HCT116 (cell line): ENCODE results near the gene OLIG3. TPM values are rescaled to one million over a fixed set of nuclear protein-coding genes. Genes with fewer than 3 reads are reported as not detected.

Experiments used
- ATAC-seq: fragments of 200-7000 bp; cut with Tn5 transposase; 2 replicates; pipeline ENCODE4 v1.9.1; 2020; ENCODE audit warnings: mild to moderate bottlenecking, moderate library complexity
- BruUV-seq: library from RNA; stranded (reverse); fragments of 400-500 nt; replicated peaks from 2 replicates; lab custom pipeline; 2021; lab: Mats Ljungman, UMichigan
- CTCF ChIA-PET: fragments of 300-600 bp; sonication (Branson Sonifier 250); formaldehyde crosslinking; loops from one replicate; lab custom pipeline; 2021; ENCODE audit warnings: antibody characterized with exemption; lab: Charles Lee
- POLR2A ChIA-PET: fragments of 300-600, 350-600 bp; sonication (Branson Sonifier 250); formaldehyde crosslinking; loops from one replicate; lab custom pipeline; 2021; ENCODE audit warnings: antibody characterized with exemption; lab: Charles Lee
- RAD21 ChIA-PET, 2 experiments: fragments of 300-600 bp; sonication (Branson Sonifier 250); formaldehyde crosslinking; loops; one replicate each; lab custom pipeline; 2023; ENCODE audit warnings: low total read pairs in 2 of 2; ENCODE audit not compliant: uncharacterized antibody in 2 of 2, unreplicated experiment in 2 of 2, low non-redundant PET in 1 of 2; lab: Charles Lee
- DNase-seq: peaks from one replicate; pipeline ENCODE4 v3.0.0-alpha.2; 2010; ENCODE audit warnings: low read depth, low spot score
- H2AFZ ChIP-seq: fragments of 200-600 bp; shearing (Covaris generic), sonication (generic); 2 replicates; pipeline ENCODE4 v1.6.1; 2017; ENCODE audit warnings: low read depth, mixed run types, mixed read lengths, antibody characterized with exemption, low read length; ENCODE audit not compliant: poor library complexity, severe bottlenecking
- H3K27ac ChIP-seq: 2 replicates; pipeline ENCODE4 v1.5.1; 2012; ENCODE audit warnings: low read depth, low read length
- H3K27me3 ChIP-seq: fragments of 200-600 bp; sonication (generic); 2 replicates; pipeline ENCODE4 v1.6.1; 2016; ENCODE audit warnings: mixed run types, low read length, mixed read lengths; ENCODE audit not compliant: insufficient read depth
- H3K36me3 ChIP-seq, 2 experiments: fragments of 200-500 bp in 1 of 2; fragments of 200-600 bp in 1 of 2; sonication (Bioruptor generic) in 1 of 2; sonication (generic) in 1 of 2; 2 replicates each; pipeline versions ENCODE4 v1.5.1 to v1.6.1; 2014 to 2016; ENCODE audit warnings: low read length in 2 of 2, inconsistent platforms in 1 of 2, mixed read lengths in 1 of 2, mixed run types in 1 of 2; ENCODE audit not compliant: insufficient read depth in 2 of 2, control insufficient read depth in 1 of 2
- H3K4me1 ChIP-seq, 2 experiments: fragments of 200-600 bp in 1 of 2; sonication (generic) in 1 of 2; 2 replicates each; pipeline versions ENCODE4 v1.5.1 to v1.6.1; 2012 to 2017; ENCODE audit warnings: low read length in 2 of 2, inconsistent platforms in 1 of 2, mild to moderate bottlenecking in 1 of 2, mixed read lengths in 1 of 2, mixed run types in 1 of 2, moderate library complexity in 1 of 2; ENCODE audit not compliant: insufficient read depth in 2 of 2, control insufficient read depth in 1 of 2
- H3K4me2 ChIP-seq: fragments of 200-600 bp; sonication (generic); 2 replicates; pipeline ENCODE4 v1.6.1; 2017; ENCODE audit warnings: mixed run types, low read length, mixed read lengths
- H3K4me3 ChIP-seq, 2 experiments: fragments of 200-600 bp in 1 of 2; sonication (generic) in 1 of 2; replicated peaks in 1 of 2; 2 replicates each; pipeline ENCODE4 v1.5.1; 2011 to 2016; ENCODE audit warnings: low read length in 2 of 2, control low read depth in 1 of 2, low read depth in 1 of 2, mild to moderate bottlenecking in 1 of 2, mixed read lengths in 1 of 2, mixed run types in 1 of 2
- H3K79me2 ChIP-seq: fragments of 200-600 bp; sonication (generic); 2 replicates; pipeline ENCODE4 v1.6.1; 2017; ENCODE audit warnings: mild to moderate bottlenecking, mixed run types, low read length, moderate library complexity, mixed read lengths; ENCODE audit not compliant: insufficient read depth
- H3K9ac ChIP-seq: fragments of 200-600 bp; sonication (generic); 2 replicates; pipeline ENCODE4 v1.6.1; 2016; ENCODE audit warnings: low read length, mixed read lengths
- H3K9me2 ChIP-seq: fragments of 200-600 bp; sonication (generic), shearing (Covaris generic); 2 replicates; pipeline ENCODE4 v1.6.1; 2017; ENCODE audit warnings: mixed run types, mild to moderate bottlenecking, moderate library complexity; ENCODE audit not compliant: insufficient read depth
- H3K9me3 ChIP-seq, 2 experiments: fragments of 200-500 bp in 1 of 2; fragments of 200-600 bp in 1 of 2; sonication (Bioruptor generic) in 1 of 2; sonication (generic) in 1 of 2; 2 replicates each; pipeline ENCODE4 v1.6.1; 2014 to 2017; ENCODE audit warnings: low read length in 2 of 2, mixed read lengths in 2 of 2, inconsistent platforms in 1 of 2, low read depth in 1 of 2, mild to moderate bottlenecking in 1 of 2, mixed run types in 1 of 2, moderate library complexity in 1 of 2; ENCODE audit not compliant: control insufficient read depth in 1 of 2, insufficient read depth in 1 of 2
- H4K20me1 ChIP-seq: fragments of 200-600 bp; sonication (generic), shearing (Covaris generic); 2 replicates; pipeline ENCODE4 v1.6.1; 2017; ENCODE audit warnings: mixed run types, mild to moderate bottlenecking, moderate library complexity; ENCODE audit not compliant: insufficient read depth
- ELF1 ChIP-seq: IDR thresholded peaks from 2 replicates; pipeline ENCODE4 v1.6.1; 2012; ENCODE audit warnings: low read depth, borderline replicate concordance
- JUND ChIP-seq: IDR thresholded peaks from 2 replicates; pipeline ENCODE4 v1.6.1; 2012
- POLR2A ChIP-seq: IDR thresholded peaks from 2 replicates; pipeline ENCODE4 v1.7.0; 2011; ENCODE audit warnings: borderline replicate concordance; ENCODE audit not compliant: insufficient read depth, insufficient read length; ENCODE audit errors: extremely low read depth
- SRF ChIP-seq: IDR thresholded peaks from 2 replicates; pipeline ENCODE4 v1.6.1; 2012; ENCODE audit warnings: low read depth
- TCF7L2 ChIP-seq: IDR thresholded peaks from 2 replicates; pipeline ENCODE4 v1.7.0; 2011; ENCODE audit warnings: borderline replicate concordance, inconsistent platforms; ENCODE audit not compliant: insufficient read depth, insufficient read length; ENCODE audit errors: extremely low read depth
- YY1 ChIP-seq: IDR thresholded peaks from 2 replicates; pipeline ENCODE4 v1.6.1; 2011; ENCODE audit warnings: low read length, low read depth, moderate library complexity, mild to moderate bottlenecking; ENCODE audit not compliant: insufficient replicate concordance; ENCODE audit errors: extremely low read depth
- ZNF274 ChIP-seq: fragments of 200-500 bp; sonication (Bioruptor generic); IDR thresholded peaks from 2 replicates; pipeline ENCODE4 v1.6.1; 2014; ENCODE audit warnings: mild to moderate bottlenecking, low read depth, low read length, inconsistent platforms
- intact Hi-C: fragments of 100-400 bp; cut with micrococcal nuclease; formaldehyde crosslinking; loops from 2 replicates; pipeline ENCODE4 v1.10.0; 2022
- total RNA-seq: library from RNA; stranded (reverse); gene quantifications from one replicate; pipeline ENCODE4 v1.2.1, GENCODE V29; 2021; ENCODE audit not compliant: unreplicated experiment
- TF ChIP-seq, protein P1 (sequence below), 3 experiments: fragments of 200-600 bp in 1 of 3; sonication (generic) in 1 of 3; IDR thresholded peaks in 2 of 3; conservative IDR thresholded peaks in 1 of 3; 2 replicates each; pipeline ENCODE4 v1.5.1; 2012 to 2017; ENCODE audit warnings: low read depth in 2 of 3, low read length in 2 of 3, antibody characterized with exemption in 1 of 3, borderline replicate concordance in 1 of 3, control low read depth in 1 of 3, mild to moderate bottlenecking in 1 of 3, mixed read lengths in 1 of 3, mixed run types in 1 of 3, moderate library complexity in 1 of 3; ENCODE audit not compliant: insufficient read depth in 1 of 3
- TF ChIP-seq, protein P2 (sequence below): IDR thresholded peaks from 2 replicates; pipeline ENCODE4 v1.6.1; 2011; ENCODE audit warnings: mild to moderate bottlenecking, low read length, moderate library complexity; ENCODE audit not compliant: insufficient replicate concordance; ENCODE audit errors: extremely low read depth

OLIG3 gene
- total RNA-seq, 1 experiment from 2014 or later: not detected

DNA sequence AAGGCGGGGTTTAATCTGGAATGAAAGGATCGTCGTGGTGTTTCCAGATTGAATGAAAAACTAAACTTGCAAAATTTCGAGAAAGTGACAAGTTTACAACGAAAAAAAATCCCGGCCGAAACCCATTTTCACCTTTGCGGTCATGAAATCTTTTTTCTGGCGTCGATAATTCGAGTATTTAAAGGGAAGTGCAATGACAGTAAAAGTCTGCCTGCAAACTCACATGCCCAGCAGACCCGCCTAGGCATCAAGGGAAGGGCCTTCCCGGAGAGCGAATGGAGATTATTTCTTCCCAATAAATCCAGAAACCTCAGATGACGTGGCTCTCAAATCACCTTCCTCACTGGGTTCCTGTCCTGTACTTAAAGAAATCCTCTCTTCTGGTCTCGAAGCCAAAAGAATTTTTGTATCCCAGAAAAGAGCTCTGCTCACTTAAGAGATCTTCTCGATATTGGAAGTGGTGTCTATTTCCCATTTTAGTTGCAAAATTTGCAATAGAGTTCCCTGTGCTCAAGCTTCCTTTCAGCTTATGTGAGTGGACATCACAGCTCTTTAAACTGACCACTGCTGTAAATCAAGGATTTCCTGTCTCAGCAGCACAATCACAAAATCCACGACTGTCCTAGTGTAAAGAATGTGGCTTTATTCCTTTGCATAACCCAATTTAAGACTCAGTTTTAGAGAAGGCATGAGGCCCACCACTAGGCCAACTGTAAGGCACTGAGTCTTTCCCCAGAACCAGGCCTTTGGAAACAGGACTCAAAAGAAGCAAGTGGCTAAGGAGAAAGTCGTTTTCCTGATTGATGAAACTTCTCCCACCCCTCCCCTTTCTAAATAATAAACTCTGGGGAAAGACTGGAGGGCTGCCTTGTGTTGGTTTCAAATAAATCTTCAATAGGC is 3.9 kb downstream of the OLIG3 start:
- no peak overlapping the region for H2AFZ ChIP-seq
- TF ChIP-seq ZNF274 (no peak), ELF1 (no peak), TCF7L2 (no peak)
- H4K20me1 ChIP-seq: no peaks in the 10 kb centered on the region
- ChIA-PET RAD21 (no interaction called here), CTCF (no interaction called here), POLR2A (no interaction called here)
- no peaks in the 10 kb centered on the region for H3K9me3 ChIP-seq
- no peaks in the 10 kb centered on the region for H3K79me2 ChIP-seq
- no TSS peak for BruUV-seq
- DNase-seq: no peak
- intact Hi-C loops: no loop called here
- H3K27me3 ChIP-seq: peaks cover 10% of the 10 kb centered on the region; the same call in 1 of the 2 replicates
- H3K4me2 ChIP-seq: no peak overlapping the region
- H3K9ac ChIP-seq: no peak overlapping the region
- H3K9me2 ChIP-seq: no peaks in the 10 kb centered on the region
- no peak overlapping the region for H3K4me3 ChIP-seq
- no peaks in the 10 kb centered on the region for H3K4me1 ChIP-seq
- no peak for ATAC-seq
- H3K27ac ChIP-seq: no peak overlapping the region
- H3K36me3 ChIP-seq: no peaks in the 10 kb centered on the region

DNA sequence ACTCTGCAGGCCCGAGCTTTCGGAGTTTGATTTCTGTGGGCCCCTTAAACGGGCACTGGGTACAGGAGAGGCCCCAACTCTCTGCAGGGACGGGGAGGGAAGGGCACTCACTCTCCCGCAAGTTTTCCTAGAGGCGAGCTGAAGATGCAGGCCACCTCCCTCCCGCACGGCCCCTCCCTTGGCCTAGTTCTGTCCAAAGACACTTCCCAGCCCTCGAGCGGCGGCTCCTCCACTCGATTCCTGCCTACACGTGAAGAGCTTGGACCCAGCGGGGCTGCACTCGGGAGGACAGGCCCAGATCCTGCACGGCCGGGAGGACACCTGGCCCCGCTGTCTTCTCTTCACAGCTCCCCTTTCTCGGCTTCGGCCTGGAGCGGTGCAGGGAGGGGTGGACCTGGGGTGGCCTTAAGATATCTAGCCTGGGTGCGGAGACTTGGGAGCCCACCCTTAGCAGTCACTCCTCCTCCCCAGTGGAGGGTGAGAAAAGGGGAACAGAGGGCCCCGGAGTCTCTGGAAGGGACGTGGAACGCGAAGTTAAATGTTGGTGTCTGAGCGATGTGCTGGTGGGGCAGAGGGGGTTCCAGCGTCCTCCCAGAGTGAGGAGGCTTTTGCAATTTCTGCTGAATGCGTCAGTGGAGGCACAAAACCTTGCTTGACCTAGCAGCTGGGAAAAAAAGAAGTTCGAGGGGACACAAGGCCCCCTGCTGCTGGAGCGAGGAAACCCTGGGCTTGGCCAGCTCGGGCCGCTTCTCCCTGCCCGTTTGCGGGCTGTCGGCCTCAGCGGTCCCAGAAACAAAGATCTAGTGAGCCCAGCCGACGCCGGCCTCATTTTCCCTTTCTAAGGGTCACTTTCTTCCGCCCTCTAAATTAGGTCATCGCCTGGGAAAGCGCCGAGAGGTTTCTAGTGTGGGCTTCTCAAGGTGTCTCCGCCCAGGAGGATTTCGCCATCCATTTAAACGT is 4.9 kb downstream of the OLIG3 start:
- Histone ChIP-seq H3K36me3 (no peaks in the 10 kb centered on the region), H2AFZ (no peak overlapping the region), H3K9me2 (no peaks in the 10 kb centered on the region), H3K4me2 (no peak overlapping the region), H3K9ac (no peak overlapping the region), H3K4me3 (no peak overlapping the region), H3K27me3 (peaks cover 10% of the 10 kb centered on the region; the same call in 1 of the 2 replicates), H3K9me3 (no peaks in the 10 kb centered on the region), H4K20me1 (no peaks in the 10 kb centered on the region), H3K27ac (no peak overlapping the region), H3K79me2 (no peaks in the 10 kb centered on the region), H3K4me1 (no peaks in the 10 kb centered on the region)
- intact Hi-C loops: no loop called here
- ChIA-PET CTCF (no interaction called here), POLR2A (no interaction called here), RAD21 (no interaction called here)
- no peak for DNase-seq
- ATAC-seq: no peak
- BruUV-seq: no TSS peak
- TF ChIP-seq JUND: no peak
- no peak for TF ChIP-seq SRF
- TF ChIP-seq, protein P1, sequence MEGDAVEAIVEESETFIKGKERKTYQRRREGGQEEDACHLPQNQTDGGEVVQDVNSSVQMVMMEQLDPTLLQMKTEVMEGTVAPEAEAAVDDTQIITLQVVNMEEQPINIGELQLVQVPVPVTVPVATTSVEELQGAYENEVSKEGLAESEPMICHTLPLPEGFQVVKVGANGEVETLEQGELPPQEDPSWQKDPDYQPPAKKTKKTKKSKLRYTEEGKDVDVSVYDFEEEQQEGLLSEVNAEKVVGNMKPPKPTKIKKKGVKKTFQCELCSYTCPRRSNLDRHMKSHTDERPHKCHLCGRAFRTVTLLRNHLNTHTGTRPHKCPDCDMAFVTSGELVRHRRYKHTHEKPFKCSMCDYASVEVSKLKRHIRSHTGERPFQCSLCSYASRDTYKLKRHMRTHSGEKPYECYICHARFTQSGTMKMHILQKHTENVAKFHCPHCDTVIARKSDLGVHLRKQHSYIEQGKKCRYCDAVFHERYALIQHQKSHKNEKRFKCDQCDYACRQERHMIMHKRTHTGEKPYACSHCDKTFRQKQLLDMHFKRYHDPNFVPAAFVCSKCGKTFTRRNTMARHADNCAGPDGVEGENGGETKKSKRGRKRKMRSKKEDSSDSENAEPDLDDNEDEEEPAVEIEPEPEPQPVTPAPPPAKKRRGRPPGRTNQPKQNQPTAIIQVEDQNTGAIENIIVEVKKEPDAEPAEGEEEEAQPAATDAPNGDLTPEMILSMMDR (IDR thresholded peaks at IDR 0.05 in 2 of 3, conservative IDR thresholded peaks at IDR 0.05 in 1 of 3; ENCODE audit: borderline replicate concordance in 1 of 3, insufficient read depth in 1 of 3, low read depth in 2 of 3, low read length in 2 of 3): no peak
- no peak for TF ChIP-seq ZNF274
- TF ChIP-seq, protein P2, sequence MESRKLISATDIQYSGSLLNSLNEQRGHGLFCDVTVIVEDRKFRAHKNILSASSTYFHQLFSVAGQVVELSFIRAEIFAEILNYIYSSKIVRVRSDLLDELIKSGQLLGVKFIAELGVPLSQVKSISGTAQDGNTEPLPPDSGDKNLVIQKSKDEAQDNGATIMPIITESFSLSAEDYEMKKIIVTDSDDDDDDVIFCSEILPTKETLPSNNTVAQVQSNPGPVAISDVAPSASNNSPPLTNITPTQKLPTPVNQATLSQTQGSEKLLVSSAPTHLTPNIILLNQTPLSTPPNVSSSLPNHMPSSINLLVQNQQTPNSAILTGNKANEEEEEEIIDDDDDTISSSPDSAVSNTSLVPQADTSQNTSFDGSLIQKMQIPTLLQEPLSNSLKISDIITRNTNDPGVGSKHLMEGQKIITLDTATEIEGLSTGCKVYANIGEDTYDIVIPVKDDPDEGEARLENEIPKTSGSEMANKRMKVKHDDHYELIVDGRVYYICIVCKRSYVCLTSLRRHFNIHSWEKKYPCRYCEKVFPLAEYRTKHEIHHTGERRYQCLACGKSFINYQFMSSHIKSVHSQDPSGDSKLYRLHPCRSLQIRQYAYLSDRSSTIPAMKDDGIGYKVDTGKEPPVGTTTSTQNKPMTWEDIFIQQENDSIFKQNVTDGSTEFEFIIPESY: no peak
- no peak for TF ChIP-seq POLR2A
- TF ChIP-seq YY1: no peak
